Mesenteric fat pad (tissue), 1 donor: ENCODE results near the gene KCNA5. TPM values are rescaled to one million over a fixed set of nuclear protein-coding genes. Genes with fewer than 3 reads are reported as not detected.

Experiments used
- DNase-seq: peaks from one replicate; pipeline ENCODE4 v3.0.0-alpha.2; 2020; ENCODE audit warnings: low spot score
- total RNA-seq: library from RNA; stranded (reverse); fragmentation: NEBNext Ultra II Directional; extraction: Animal tissue kit (Norgen Biotek cat#: 25700); gene quantifications from one replicate; pipeline ENCODE4 v1.2.1, GENCODE V29; 2021
- donor health status: DM: yes; HTN: yes; CAD: no.

The KCNA5 gene
- total RNA-seq, 1 donor from 2014 or later = 0.13 TPM

DNA sequence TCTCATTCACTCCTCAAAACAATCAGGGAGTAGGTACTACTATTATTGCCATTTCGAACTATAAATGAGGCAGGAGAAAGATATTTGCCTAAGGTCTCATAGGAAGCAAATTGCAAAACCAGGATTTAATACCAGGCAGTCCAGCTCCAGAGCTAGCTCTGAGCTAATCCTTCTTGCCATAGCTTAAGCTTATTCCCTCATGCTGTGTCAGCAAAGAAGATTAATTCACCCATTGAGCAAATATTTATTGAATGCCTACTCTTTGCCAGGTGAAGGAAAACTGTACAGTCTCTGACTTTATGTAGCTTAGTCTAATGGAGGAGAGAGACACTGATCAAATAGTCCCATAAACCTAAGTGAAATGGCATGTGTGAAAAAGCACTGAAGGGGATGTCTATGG, 19.5 kb downstream of the KCNA5 start:
- DNase-seq = no peak

DNA sequence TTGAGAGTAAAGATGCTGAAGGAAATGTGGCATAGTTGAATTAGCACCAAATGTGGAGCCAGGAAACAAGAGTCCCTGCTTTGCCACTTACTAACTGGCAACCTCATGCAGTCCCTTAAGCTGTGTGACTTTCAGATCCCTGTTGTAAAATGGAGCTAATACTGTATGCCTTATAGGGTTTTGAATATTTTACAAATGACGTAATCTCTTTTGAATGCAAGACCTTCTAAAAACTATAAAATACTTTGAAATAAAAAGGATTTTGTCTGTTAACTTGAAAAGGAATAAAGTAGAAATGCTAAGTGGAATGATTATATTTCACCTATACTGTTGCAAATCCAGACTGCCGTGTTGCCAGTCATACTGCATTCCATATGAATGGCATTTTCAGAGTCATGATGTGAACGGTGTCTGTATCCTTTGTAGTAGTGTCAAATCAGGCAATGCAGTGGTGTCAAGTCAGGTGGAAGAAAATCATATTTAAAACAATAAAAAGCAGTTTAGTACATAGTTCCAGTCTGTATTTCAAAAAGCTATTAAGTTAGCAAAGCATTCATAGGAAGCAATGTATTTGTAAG, 21.3 kb downstream of the KCNA5 start:
- DNase-seq = no peak

- no peak for DNase-seq
Observed at GRCh38 chr12:5066251-5066650, 22.6 kb downstream of the KCNA5 start.

- DNase-seq = no peak
Observed at GRCh38 chr12:5068126-5068525, 24.4 kb downstream of the KCNA5 start.

- no peak for DNase-seq
Observed at GRCh38 chr12:5068619-5069018, 24.9 kb downstream of the KCNA5 start.

- DNase-seq = no peak
Observed at GRCh38 chr12:5070090-5070489, 26.4 kb downstream of the KCNA5 start.

DNA sequence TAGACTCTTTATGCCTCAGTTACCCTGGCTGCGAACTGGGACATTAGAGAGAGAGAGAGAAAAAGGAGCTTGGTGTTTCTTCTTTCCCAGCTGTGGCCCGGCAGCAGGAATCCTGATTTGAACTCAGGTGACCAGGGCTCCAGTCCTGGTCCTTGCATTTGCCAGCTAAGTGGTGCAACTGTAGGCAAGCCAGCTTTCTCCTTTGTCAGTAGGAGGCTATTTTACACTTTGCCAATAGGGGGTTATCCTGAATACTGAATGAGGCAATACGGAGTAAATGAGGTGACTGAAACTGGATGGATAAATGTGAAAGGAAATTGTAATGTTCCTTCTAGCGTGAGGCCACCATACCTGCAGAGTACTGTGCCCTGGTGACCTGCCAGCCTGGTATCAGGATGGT, 27.8 kb downstream of the KCNA5 start:
- no peak for DNase-seq

- no peak for DNase-seq
Observed at GRCh38 chr12:5072311-5072710, 28.6 kb downstream of the KCNA5 start.

DNA sequence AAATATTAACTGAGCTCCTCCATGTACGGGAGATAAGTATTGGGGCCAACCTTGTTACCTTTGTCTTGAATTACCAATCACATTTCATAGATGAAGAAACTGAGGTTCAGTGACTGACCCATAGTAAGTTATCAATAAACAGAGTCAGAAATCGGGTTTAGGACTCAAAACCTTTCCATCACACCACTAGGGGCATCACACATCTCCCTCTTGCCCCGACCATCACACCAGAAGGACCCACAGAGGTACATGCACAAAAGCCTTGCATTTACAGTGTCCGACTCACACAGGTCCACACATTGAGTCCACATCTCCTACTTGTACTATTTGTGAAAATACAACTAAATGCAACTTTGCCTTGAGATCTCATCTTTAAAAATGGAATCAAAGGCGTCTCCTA, 29.4 kb downstream of the KCNA5 start:
- DNase-seq = no peak

GRCh38 chr12:5073853-5074252, 30.2 kb downstream of the KCNA5 start:
- DNase-seq = no peak

GRCh38 chr12:5076761-5077160, 33.1 kb downstream of the KCNA5 start:
- DNase-seq = no peak

DNA sequence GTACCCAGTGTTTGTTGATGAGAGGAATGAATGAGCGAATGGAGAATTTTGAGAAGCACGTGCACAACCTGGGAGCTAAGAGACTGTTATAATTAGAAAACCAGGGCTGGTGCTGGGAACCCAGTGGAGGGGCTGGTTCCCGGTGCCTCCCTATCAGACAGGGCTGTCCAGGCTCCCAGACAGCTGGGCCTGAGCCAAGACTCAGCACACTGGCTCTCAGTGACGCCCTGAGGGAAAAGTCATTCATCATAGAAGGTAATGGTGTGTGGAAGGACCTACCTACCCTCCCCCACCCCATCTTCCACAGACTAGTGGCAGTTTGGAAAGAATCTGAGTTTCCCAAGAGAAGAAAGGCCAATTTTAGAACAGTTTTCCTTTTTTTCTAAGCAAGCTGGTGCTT, 34.7 kb downstream of the KCNA5 start:
- no peak for DNase-seq

GRCh38 chr12:5081016-5081415, 37.3 kb downstream of the KCNA5 start:
- DNase-seq = no peak

GRCh38 chr12:5083955-5084849, 40.5 kb downstream of the KCNA5 start:
- no peak for DNase-seq

GRCh38 chr12:5085896-5086295, 42.2 kb downstream of the KCNA5 start:
- DNase-seq = no peak

GRCh38 chr12:5087831-5088554, 44.3 kb downstream of the KCNA5 start:
- no peak for DNase-seq

- no peak for DNase-seq
Observed at GRCh38 chr12:5088586-5089264, 45.0 kb downstream of the KCNA5 start.

DNA sequence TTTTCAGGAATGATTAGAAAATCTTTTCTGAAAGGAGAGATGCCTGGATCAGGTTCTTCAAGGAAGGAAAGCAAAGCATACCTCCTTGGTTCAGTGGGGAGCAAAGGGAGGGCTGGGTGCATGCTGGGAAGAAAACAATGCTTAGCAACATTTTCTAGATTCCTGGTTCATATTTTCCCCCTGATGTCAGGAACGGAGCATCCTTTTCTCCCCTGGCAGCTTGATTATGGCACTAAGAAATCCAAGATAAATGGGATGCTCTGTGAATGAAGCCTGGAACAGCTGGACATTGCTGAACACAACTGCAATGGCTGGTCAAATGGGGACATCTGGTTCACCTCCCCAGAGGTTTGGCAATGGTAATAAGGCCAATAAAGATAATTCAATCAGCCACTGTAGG, 50.9 kb downstream of the KCNA5 start:
- no peak for DNase-seq

- no peak for DNase-seq
Observed at GRCh38 chr12:5094986-5095385, 51.3 kb downstream of the KCNA5 start.
